Measurements from ENCODE around the gene FCRL1.

- TF ChIP-seq CTCF (IDR thresholded peaks at IDR 0.05) (no peak), POLR2AphosphoS5 (IDR thresholded peaks at IDR 0.05) (no peak), EP300 (IDR thresholded peaks at IDR 0.05; ENCODE audit: low read depth) (no peak)
Observed at GRCh38 chr1:157753611-157754010, 66.3 kb downstream of the FCRL1 start.
